Astrocyte (in vitro differentiated cells and primary cell): Measurements from ENCODE around the gene USP3.

Experiments used
- CTCF ChIP-seq: IDR thresholded peaks from 2 replicates; pipeline ENCODE4 v1.5.1; 2011; ENCODE audit warnings: low read depth, mild to moderate bottlenecking, inconsistent platforms, low read length, moderate library complexity; ENCODE audit not compliant: insufficient read depth
- EZH2 ChIP-seq: IDR thresholded peaks from 2 replicates; pipeline ENCODE4 v1.6.1; 2012; ENCODE audit warnings: mild to moderate bottlenecking, low read length, inconsistent platforms; ENCODE audit not compliant: insufficient read depth

- no peak for TF ChIP-seq CTCF
- TF ChIP-seq EZH2: no peak
Measured at GRCh38 chr15:63501256-63502089, 2.9 kb upstream of the USP3 start.
